ENCODE measurements around the gene RPLP1. TPM values are rescaled to one million over a fixed set of nuclear protein-coding genes. Genes with fewer than 3 reads are reported as not detected.

Gene RPLP1
- total RNA-seq, 1 experiment from 2014 or later: 1,613 TPM

DNA sequence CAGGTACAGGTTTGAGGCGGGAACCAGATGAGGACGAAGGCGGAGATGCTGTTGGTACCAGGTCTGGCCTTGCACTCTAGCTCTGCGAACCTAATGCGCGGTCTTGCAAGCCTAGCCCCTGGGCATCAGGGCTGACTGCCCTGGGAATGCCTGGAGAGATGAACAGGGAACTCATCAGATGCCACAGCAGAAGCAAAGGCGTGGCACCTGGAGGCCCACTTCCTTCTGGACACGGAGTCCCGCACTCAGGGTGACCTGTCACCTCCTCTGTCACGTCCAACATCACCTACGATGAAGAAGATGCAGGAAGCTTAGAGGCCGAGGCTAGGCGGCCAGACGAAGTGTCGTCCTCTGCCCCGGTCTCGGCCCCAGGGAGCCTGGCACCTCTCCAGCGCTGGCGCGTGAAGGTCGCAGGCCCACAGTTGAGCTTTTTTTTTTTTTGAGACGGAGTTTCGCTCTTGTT, 9.4 kb downstream of the RPLP1 start:
- Histone ChIP-seq H3K9me3 (ENCODE audit: low read depth, low read length, poor library complexity, severe bottlenecking) (no peaks in the 10 kb centered on the region), H3K4me1 (ENCODE audit: insufficient read depth, low read length, poor library complexity, severe bottlenecking) (peaks cover 3% of the 10 kb centered on the region), H3K36me3 (ENCODE audit: insufficient read depth, low read length, poor library complexity, severe bottlenecking) (peaks cover 8% of the 10 kb centered on the region), H3K4me3 (ENCODE audit: low read depth, low read length, poor library complexity, severe bottlenecking) (peak overlapping the region; percentile 43), H3K27ac (ENCODE audit: low read depth, low read length, poor library complexity, severe bottlenecking) (peak overlapping the region; percentile 75), H3K27me3 (replicated peaks; ENCODE audit: insufficient read depth, low read depth, low read length, poor library complexity) (no peaks in the 10 kb centered on the region)
- intact Hi-C loops (cut with micrococcal nuclease; ENCODE audit: unreplicated experiment): no loop called here
- TF ChIP-seq EZH2 (IDR thresholded peaks at IDR 0.05; ENCODE audit: borderline replicate concordance, low read depth, low read length, poor library complexity, severe bottlenecking): no peak
- TF ChIP-seq, protein P1, sequence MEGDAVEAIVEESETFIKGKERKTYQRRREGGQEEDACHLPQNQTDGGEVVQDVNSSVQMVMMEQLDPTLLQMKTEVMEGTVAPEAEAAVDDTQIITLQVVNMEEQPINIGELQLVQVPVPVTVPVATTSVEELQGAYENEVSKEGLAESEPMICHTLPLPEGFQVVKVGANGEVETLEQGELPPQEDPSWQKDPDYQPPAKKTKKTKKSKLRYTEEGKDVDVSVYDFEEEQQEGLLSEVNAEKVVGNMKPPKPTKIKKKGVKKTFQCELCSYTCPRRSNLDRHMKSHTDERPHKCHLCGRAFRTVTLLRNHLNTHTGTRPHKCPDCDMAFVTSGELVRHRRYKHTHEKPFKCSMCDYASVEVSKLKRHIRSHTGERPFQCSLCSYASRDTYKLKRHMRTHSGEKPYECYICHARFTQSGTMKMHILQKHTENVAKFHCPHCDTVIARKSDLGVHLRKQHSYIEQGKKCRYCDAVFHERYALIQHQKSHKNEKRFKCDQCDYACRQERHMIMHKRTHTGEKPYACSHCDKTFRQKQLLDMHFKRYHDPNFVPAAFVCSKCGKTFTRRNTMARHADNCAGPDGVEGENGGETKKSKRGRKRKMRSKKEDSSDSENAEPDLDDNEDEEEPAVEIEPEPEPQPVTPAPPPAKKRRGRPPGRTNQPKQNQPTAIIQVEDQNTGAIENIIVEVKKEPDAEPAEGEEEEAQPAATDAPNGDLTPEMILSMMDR (conservative IDR thresholded peaks at IDR 0.05; ENCODE audit: low read depth, low read length): no peak
- CTCF ChIA-PET: interaction anchor here (0.6 to 1.2 kb wide), 6 partner anchors 11 to 1346 kb away, joined by 3 to 6 read pairs (median 4); no protein-coding TSS in a partner anchor
- DNase-seq (ENCODE audit: low spot score): no peak
- POLR2A ChIA-PET (ENCODE audit: low non-redundant PET): interaction anchor here (0.6 to 0.9 kb wide), 2 partner anchors 10 to 70 kb away, joined by 3 read pairs; partner anchors contain the start of gene RPLP1
- no TSS peak for BruUV-seq (replicated peaks)

DNA sequence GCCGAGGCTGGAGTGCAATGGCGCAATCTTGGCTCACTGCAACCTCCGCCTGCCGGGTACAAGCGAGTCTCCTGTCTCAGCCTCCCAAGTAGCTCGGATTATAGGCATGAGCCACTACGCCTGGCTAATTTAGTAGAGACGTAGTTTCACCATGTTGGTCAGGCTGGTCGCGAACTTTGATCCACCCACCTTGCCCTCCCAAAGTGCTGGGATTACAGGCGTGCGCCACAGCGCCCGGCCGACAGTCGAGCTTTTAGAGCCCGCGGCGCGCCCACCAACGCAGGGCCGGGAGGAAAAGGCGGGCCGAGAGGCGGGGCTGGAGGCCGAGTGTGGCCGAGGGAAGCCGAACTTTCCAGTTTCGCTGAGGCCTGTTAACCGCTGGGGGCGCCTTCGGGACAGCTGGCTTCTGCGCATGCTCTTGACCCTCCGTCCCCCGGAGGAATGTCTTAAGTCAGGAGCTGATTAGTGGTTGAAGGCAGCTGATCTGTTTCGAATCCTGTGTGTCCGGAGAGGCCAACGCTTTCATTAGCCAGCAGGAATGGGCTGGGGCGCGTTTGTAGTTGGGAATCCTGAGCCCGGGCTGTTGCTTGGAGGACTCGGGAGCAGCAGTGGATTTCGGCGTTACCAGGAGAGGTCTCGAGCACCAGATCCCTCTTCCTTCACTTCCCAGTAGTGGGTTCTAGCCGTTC, 10.0 kb downstream of the RPLP1 start:
- H3K27ac ChIP-seq (ENCODE audit: low read depth, low read length, poor library complexity, severe bottlenecking): peak overlapping the region; percentile 75
- ChIA-PET POLR2A (ENCODE audit: low non-redundant PET) (interaction anchor here (0.6 to 0.9 kb wide), 2 partner anchors 10 to 70 kb away, joined by 3 read pairs; partner anchors contain the start of gene RPLP1), CTCF (interaction anchor here (0.6 to 1.2 kb wide), 9 partner anchors 11 to 1346 kb away, joined by 3 to 6 read pairs (median 3); no protein-coding TSS in a partner anchor)
- peaks cover 3% of the 10 kb centered on the region for H3K4me1 ChIP-seq (ENCODE audit: insufficient read depth, low read length, poor library complexity, severe bottlenecking)
- intact Hi-C loops (cut with micrococcal nuclease; ENCODE audit: unreplicated experiment): no loop called here
- H3K27me3 ChIP-seq (replicated peaks; ENCODE audit: insufficient read depth, low read depth, low read length, poor library complexity): no peaks in the 10 kb centered on the region
- BruUV-seq (replicated peaks): no TSS peak
- TF ChIP-seq EZH2 (IDR thresholded peaks at IDR 0.05; ENCODE audit: borderline replicate concordance, low read depth, low read length, poor library complexity, severe bottlenecking): no peak
- TF ChIP-seq, protein P1 (conservative IDR thresholded peaks at IDR 0.05; ENCODE audit: low read depth, low read length): peak; percentile 94
- peak overlapping the region; percentile 43 for H3K4me3 ChIP-seq (ENCODE audit: low read depth, low read length, poor library complexity, severe bottlenecking)
- peak; percentile 96 for DNase-seq (ENCODE audit: low spot score)
- no peaks in the 10 kb centered on the region for H3K9me3 ChIP-seq (ENCODE audit: low read depth, low read length, poor library complexity, severe bottlenecking)
- H3K36me3 ChIP-seq (ENCODE audit: insufficient read depth, low read length, poor library complexity, severe bottlenecking): peaks cover 3% of the 10 kb centered on the region

DNA sequence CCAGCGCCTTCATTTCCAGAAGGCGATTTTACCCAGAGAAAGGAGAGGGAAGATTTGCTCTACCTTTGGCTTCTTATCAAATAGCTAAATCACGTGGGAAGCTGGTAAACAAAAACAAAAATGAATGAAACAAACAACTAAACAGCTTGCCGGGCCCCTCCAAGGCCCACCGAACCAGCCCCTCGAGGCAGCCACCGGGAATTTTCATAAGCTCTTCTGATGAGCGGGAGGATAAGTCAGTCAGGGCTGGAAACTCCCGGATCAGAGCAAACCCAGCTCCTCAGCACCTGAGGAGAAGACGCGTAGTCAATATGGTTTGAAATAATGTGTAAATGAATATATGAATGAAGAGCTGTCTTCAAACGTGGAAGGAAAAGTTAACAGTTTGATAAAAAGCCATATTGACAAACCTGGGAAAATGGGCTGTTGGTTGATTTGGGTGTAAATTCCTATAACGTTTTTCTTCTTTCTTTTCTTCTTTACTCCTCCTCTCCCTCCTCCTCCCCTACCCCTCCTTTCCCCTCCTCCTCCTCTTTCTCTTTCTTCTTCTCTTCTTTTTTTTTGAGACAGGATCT, 10.7 kb downstream of the RPLP1 start:
- Histone ChIP-seq H3K27ac (ENCODE audit: low read depth, low read length, poor library complexity, severe bottlenecking) (peak overlapping the region; percentile 75), H3K4me3 (ENCODE audit: low read depth, low read length, poor library complexity, severe bottlenecking) (peak overlapping the region; percentile 43), H3K9me3 (ENCODE audit: low read depth, low read length, poor library complexity, severe bottlenecking) (no peaks in the 10 kb centered on the region), H3K4me1 (ENCODE audit: insufficient read depth, low read length, poor library complexity, severe bottlenecking) (peaks cover 3% of the 10 kb centered on the region), H3K36me3 (ENCODE audit: insufficient read depth, low read length, poor library complexity, severe bottlenecking) (no peaks in the 10 kb centered on the region), H3K27me3 (replicated peaks; ENCODE audit: insufficient read depth, low read depth, low read length, poor library complexity) (no peaks in the 10 kb centered on the region)
- TF ChIP-seq, protein P1 (conservative IDR thresholded peaks at IDR 0.05; ENCODE audit: low read depth, low read length): no peak
- no peak for TF ChIP-seq EZH2 (IDR thresholded peaks at IDR 0.05; ENCODE audit: borderline replicate concordance, low read depth, low read length, poor library complexity, severe bottlenecking)
- TSS peak; percentile 50 for BruUV-seq (replicated peaks)
- ChIA-PET CTCF (interaction anchor here (0.6 to 1.2 kb wide), 5 partner anchors 15 to 1011 kb away, joined by 3 read pairs; no protein-coding TSS in a partner anchor), POLR2A (ENCODE audit: low non-redundant PET) (no interaction called here)
- DNase-seq (ENCODE audit: low spot score): no peak
- intact Hi-C loops (cut with micrococcal nuclease; ENCODE audit: unreplicated experiment): no loop called here
